ENCODE data around the gene CX3CL1. TPM values are rescaled to one million over a fixed set of nuclear protein-coding genes. Genes with fewer than 3 reads are reported as not detected.
"Not testable (repeated sequence)": the region's sequence is repeated elsewhere in the genome, so short reads cannot be mapped to it uniquely, and the experiment has no call there.

The CX3CL1 gene
- total RNA-seq, 4 donors from 2014 or later, result 5.8 to 31.9 (median 18.3) TPM

DNA sequence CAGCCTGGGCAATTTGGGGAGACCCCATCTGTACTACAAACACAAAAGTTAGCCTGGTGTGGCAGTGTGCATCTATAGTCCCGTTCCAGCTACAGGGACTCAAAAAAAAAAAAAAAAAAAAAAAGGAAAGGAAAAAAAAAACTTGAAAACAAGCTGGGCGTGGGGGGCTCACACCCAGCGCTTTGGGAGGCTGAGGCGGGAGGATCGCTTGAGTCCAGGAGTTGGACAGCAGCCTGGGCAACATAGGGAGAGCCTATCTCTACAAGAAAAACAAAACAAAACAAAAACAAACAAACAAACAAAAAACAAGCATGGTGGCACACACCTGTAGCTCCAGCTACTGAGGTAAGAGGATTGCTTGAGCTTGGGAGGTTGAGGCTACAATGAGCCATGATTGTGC is 19.4 kb downstream of the CX3CL1 start:
- intact Hi-C loops (cut with DNase I; ENCODE audit: low total_unique reads), result no loop called here
- no peak for DNase-seq (ENCODE audit: low spot score in 2 of 2)
- TF ChIP-seq POLR2A (IDR thresholded peaks at IDR 0.05), result no peak
- TF ChIP-seq, protein P1, sequence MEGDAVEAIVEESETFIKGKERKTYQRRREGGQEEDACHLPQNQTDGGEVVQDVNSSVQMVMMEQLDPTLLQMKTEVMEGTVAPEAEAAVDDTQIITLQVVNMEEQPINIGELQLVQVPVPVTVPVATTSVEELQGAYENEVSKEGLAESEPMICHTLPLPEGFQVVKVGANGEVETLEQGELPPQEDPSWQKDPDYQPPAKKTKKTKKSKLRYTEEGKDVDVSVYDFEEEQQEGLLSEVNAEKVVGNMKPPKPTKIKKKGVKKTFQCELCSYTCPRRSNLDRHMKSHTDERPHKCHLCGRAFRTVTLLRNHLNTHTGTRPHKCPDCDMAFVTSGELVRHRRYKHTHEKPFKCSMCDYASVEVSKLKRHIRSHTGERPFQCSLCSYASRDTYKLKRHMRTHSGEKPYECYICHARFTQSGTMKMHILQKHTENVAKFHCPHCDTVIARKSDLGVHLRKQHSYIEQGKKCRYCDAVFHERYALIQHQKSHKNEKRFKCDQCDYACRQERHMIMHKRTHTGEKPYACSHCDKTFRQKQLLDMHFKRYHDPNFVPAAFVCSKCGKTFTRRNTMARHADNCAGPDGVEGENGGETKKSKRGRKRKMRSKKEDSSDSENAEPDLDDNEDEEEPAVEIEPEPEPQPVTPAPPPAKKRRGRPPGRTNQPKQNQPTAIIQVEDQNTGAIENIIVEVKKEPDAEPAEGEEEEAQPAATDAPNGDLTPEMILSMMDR (IDR thresholded peaks at IDR 0.05), result no peak
- 77% methylated on average over 5 of the region's 5 CpGs for WGBS, 2 donors
- H3K4me3 ChIP-seq (ENCODE audit: low read depth, poor library complexity, severe bottlenecking), result no peak overlapping the region

DNA sequence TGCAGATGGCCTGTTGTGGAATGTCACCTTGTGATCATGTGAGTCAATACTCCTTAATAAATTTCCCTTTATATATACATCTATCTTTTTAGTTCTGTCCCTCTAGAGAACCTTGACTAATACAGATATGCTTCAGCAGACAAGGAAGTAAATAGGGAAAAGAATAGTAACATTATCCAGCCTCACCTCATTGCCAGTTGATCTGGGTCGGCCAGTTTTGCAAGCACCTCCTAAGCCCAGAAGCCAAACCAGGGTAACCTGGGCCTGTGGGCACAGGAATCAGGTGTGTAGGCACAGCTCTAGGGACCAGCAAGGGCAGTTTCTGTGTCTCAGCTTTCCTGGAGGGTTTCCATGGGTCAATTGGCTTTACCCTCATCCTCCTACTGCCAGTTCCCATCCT is 20.4 kb downstream of the CX3CL1 start:
- intact Hi-C loops (cut with DNase I; ENCODE audit: low total_unique reads), result no loop called here
- DNase-seq (ENCODE audit: low spot score in 2 of 2), result no peak
- H3K4me3 ChIP-seq (ENCODE audit: low read depth, poor library complexity, severe bottlenecking), result no peak overlapping the region
- 30 to 59% methylated on average over 1 of the region's 1 CpG for WGBS, 2 donors
- no peak for TF ChIP-seq POLR2A (IDR thresholded peaks at IDR 0.05)
- TF ChIP-seq, protein P1 (IDR thresholded peaks at IDR 0.05), result no peak

DNA sequence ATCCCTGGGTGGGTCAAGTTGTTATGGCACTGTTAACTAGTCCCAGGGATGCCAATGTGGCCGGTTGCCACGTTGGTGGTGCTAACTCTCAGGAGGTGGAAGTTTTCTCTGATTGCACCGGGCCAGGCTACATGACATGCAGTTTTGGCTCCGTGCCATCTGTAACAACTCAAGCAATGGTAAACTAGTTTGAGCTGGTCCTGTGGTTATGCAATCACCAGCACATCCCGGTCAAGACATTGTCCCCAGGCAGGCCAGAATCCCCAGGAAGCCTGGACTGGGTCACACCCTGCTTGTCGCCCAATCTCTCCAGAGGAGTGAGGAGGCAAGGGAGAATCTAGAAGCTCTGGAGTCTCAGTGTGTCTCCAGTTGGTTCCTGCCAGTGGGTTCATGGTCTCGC is 22.2 kb downstream of the CX3CL1 start:
- 28 to 33% methylated on average over 7 of the region's 7 CpGs for WGBS, 2 donors
- no peak overlapping the region for H3K4me3 ChIP-seq (ENCODE audit: low read depth, poor library complexity, severe bottlenecking)
- DNase-seq (ENCODE audit: low spot score in 2 of 2), result peak in 1 of 2 donors; percentile 54
- TF ChIP-seq, protein P1 (IDR thresholded peaks at IDR 0.05), result no peak
- intact Hi-C loops (cut with DNase I; ENCODE audit: low total_unique reads), result no loop called here

- WGBS, 2 donors, result 90 to 92% methylated on average over 5 of the region's 5 CpGs
- intact Hi-C loops (cut with DNase I; ENCODE audit: low total_unique reads), result no loop called here
Measured at GRCh38 chr16:57395026-57395425, 22.7 kb downstream of the CX3CL1 start.

GRCh38 chr16:57396786-57397185 is 24.5 kb downstream of the CX3CL1 start:
- TF ChIP-seq POLR2A (IDR thresholded peaks at IDR 0.05), result no peak
- TF ChIP-seq, protein P1 (IDR thresholded peaks at IDR 0.05), result no peak
- DNase-seq (ENCODE audit: low spot score in 2 of 2), result no peak
- H3K4me3 ChIP-seq (ENCODE audit: low read depth, poor library complexity, severe bottlenecking), result no peak overlapping the region
- WGBS, 2 donors, result 89 to 93% methylated on average over 4 of the region's 4 CpGs
- intact Hi-C loops (cut with DNase I; ENCODE audit: low total_unique reads), result no loop called here

More at GRCh38 chr16:57395026-57395425, 22.7 kb downstream of the CX3CL1 start:
- TF ChIP-seq, protein P1 (IDR thresholded peaks at IDR 0.05), result no peak
- TF ChIP-seq POLR2A (IDR thresholded peaks at IDR 0.05), result no peak
- DNase-seq (ENCODE audit: low spot score in 2 of 2), result no peak
- H3K4me3 ChIP-seq (ENCODE audit: low read depth, poor library complexity, severe bottlenecking), result no peak overlapping the region

- WGBS, 2 donors, result 85 to 86% methylated on average over 4 of the region's 4 CpGs
- DNase-seq (ENCODE audit: low spot score in 2 of 2); intact Hi-C loops (cut with DNase I; ENCODE audit: low total_unique reads); H3K4me3 ChIP-seq (ENCODE audit: low read depth, poor library complexity, severe bottlenecking): not testable (repeated sequence)
Measured at GRCh38 chr16:57397493-57397892, 25.2 kb downstream of the CX3CL1 start.

Measured in lower leg skin (tissue), 4 donors.